ENCODE results near the gene PHACTR3. TPM values are rescaled to one million over a fixed set of nuclear protein-coding genes. Genes with fewer than 3 reads are reported as not detected.

PHACTR3 gene
- total and polyA plus RNA-seq, 2 donors (not counting 3 experiments of a cell fraction or from before 2014, with no cell fraction given): not detected

- intact Hi-C loops (cut with micrococcal nuclease): no loop called here
- Histone ChIP-seq H3K9me1 (replicated peaks; ENCODE audit: control insufficient read depth, extremely low read depth, insufficient read depth, low read length) (no peaks in the 10 kb centered on the region), H3K4me3 (replicated peaks in 1 of 3; ENCODE audit: insufficient read depth in 1 of 3, low read depth in 1 of 3, low read length in 3 of 3) (no peak overlapping the region), H3K9me3 (replicated peaks; ENCODE audit: control insufficient read depth, insufficient read depth, low read length) (no peaks in the 10 kb centered on the region), H3K79me2 (ENCODE audit: control insufficient read depth, insufficient read depth, low read length) (no peaks in the 10 kb centered on the region), H4K20me1 (replicated peaks; ENCODE audit: control insufficient read depth, extremely low read depth, insufficient read depth, low read length) (no peaks in the 10 kb centered on the region), H3K4me1 (ENCODE audit: control insufficient read depth, extremely low read depth, insufficient read depth, low read length) (no peaks in the 10 kb centered on the region), H3K9ac (replicated peaks; ENCODE audit: extremely low read depth, insufficient read depth, low read length) (no peak overlapping the region), H3K36me3 (ENCODE audit: control insufficient read depth in 2 of 2, extremely low read depth in 1 of 2, insufficient read depth in 2 of 2, low read length in 2 of 2) (no peaks in the 10 kb centered on the region), H3K27ac (ENCODE audit: insufficient read depth, low read depth, low read length) (no peak overlapping the region), H3K4me2 (ENCODE audit: insufficient read depth, low read length) (no peak overlapping the region), H2AFZ (ENCODE audit: low read depth, low read length) (no peak overlapping the region), H3K27me3 (ENCODE audit: control insufficient read depth in 2 of 2, insufficient read depth in 2 of 2, low read length in 2 of 2) (peaks cover 2% of the 10 kb centered on the region in 2 experiments)
- ChIA-PET POLR2A (no interaction called here), CTCF (no interaction called here)
- BruUV-seq (replicated peaks): no TSS peak
- FAIRE-seq (no peak), DNase-seq (ENCODE audit: low read depth, low spot score) (no peak)
- dilution Hi-C loops (cut with MboI; ENCODE audit: extremely low pct_ligation_motif_present, low sequenced_read_pairs): no loop called here
- TF ChIP-seq FOS (IDR thresholded peaks at IDR 0.05; ENCODE audit: borderline replicate concordance, insufficient read depth, low read length) (no peak), GATA2 (IDR thresholded peaks at IDR 0.05; ENCODE audit: insufficient read depth, insufficient read length, low read depth, low read length) (no peak), POLR2A (IDR thresholded peaks at IDR 0.05; ENCODE audit: low read depth, low read length) (no peak), JUN (IDR thresholded peaks at IDR 0.05; ENCODE audit: borderline replicate concordance, insufficient read depth, insufficient read length, low read depth) (no peak), MAX (IDR thresholded peaks at IDR 0.05; ENCODE audit: insufficient read depth, insufficient read length) (no peak), EZH2 (IDR thresholded peaks at IDR 0.05; ENCODE audit: borderline replicate concordance, low read depth, low read length, severe bottlenecking) (no peak), MYC (IDR thresholded peaks at IDR 0.05; ENCODE audit: low read depth, low read length) (no peak), POLR2AphosphoS5 (IDR thresholded peaks at IDR 0.05; ENCODE audit: insufficient read depth, low read depth, low read length) (no peak), CTCF (IDR thresholded peaks at IDR 0.05; ENCODE audit: extremely low read depth in 1 of 2, insufficient read depth in 1 of 2, low read depth in 1 of 2, low read length in 2 of 2) (no peak)
Measured at GRCh38 chr20:59576216-59576953, 28.0 kb upstream of the PHACTR3 start.
